ENCODE results near the gene HS1BP3. TPM values are rescaled to one million over a fixed set of nuclear protein-coding genes. Genes with fewer than 3 reads are reported as not detected.

HS1BP3 gene
- total and polyA plus RNA-seq, 2 of the 13 experiments (the other 11 are each of a cell fraction or from before 2014, with no cell fraction given), result 15.2 to 22.0 TPM

- TF ChIP-seq CCDC6 (CRISPR knock-in tag; IDR thresholded peaks at IDR 0.05) (no peak), ZBTB38 (CRISPR knock-in tag; IDR thresholded peaks at IDR 0.05) (peak; percentile 87; the same call in 1 of the 2 replicates), RFX3 (CRISPR knock-in tag; IDR thresholded peaks at IDR 0.05) (no peak), ZMAT5 (CRISPR knock-in tag; IDR thresholded peaks at IDR 0.05; ENCODE audit: borderline replicate concordance, low read depth) (no peak), RXRB (CRISPR knock-in tag; IDR thresholded peaks at IDR 0.05; ENCODE audit: borderline replicate concordance) (no peak; the same call in 1 of the 2 replicates), CEBPB (IDR thresholded peaks at IDR 0.05; ENCODE audit: borderline replicate concordance, low read depth, low read length) (no peak), MAFK (conservative IDR thresholded peaks at IDR 0.05 in 1 of 2, IDR thresholded peaks at IDR 0.05 in 1 of 2; ENCODE audit: low read length in 2 of 2) (no peak), MIER2 (CRISPR knock-in tag; IDR thresholded peaks at IDR 0.05) (no peak), PHF8 (CRISPR knock-in tag; IDR thresholded peaks at IDR 0.05) (no peak; the same call in 1 of the 2 replicates), REXO4 (CRISPR knock-in tag; IDR thresholded peaks at IDR 0.05; ENCODE audit: borderline replicate concordance) (no peak), ZNF644 (CRISPR knock-in tag; IDR thresholded peaks at IDR 0.05; ENCODE audit: low read depth) (0 out of 2 replicates have a peak, but pooled peaks have one; percentile 3), POGK (CRISPR knock-in tag; conservative IDR thresholded peaks at IDR 0.05) (peak; percentile 87; the same call in 1 of the 2 replicates), PAF1 (CRISPR knock-in tag; IDR thresholded peaks at IDR 0.05) (peak; percentile 95), ZNF34 (CRISPR knock-in tag; IDR thresholded peaks at IDR 0.05; ENCODE audit: borderline replicate concordance) (peak; percentile 96), SRSF1 (optimal IDR thresholded peaks at IDR 0.05; ENCODE audit: low read depth, low read length) (no peak), HNRNPUL1 (IDR thresholded peaks at IDR 0.05; ENCODE audit: low read depth, low read length) (no peak), MTA1 (CRISPR knock-in tag; IDR thresholded peaks at IDR 0.05; ENCODE audit: borderline replicate concordance) (peak; percentile 57; the same call in 1 of the 2 replicates), ZZZ3 (CRISPR knock-in tag; IDR thresholded peaks at IDR 0.05; ENCODE audit: borderline replicate concordance) (no peak; the same call in 1 of the 2 replicates), HDAC6 (IDR thresholded peaks at IDR 0.05; ENCODE audit: low read depth, low read length) (no peak), ZNF430 (CRISPR knock-in tag; IDR thresholded peaks at IDR 0.05) (no peak), ZNF30 (CRISPR knock-in tag; IDR thresholded peaks at IDR 0.05) (no peak), ISX (CRISPR knock-in tag; conservative IDR thresholded peaks at IDR 0.05) (no peak; the same call in 1 of the 2 replicates), SP5 (CRISPR knock-in tag; IDR thresholded peaks at IDR 0.05; ENCODE audit: borderline replicate concordance, low read depth) (no peak), ZSCAN9 (CRISPR knock-in tag; IDR thresholded peaks at IDR 0.05; ENCODE audit: borderline replicate concordance) (no peak), ZNF24 (IDR thresholded peaks at IDR 0.05) (no peak), ZFP41 (CRISPR knock-in tag; IDR thresholded peaks at IDR 0.05; ENCODE audit: borderline replicate concordance) (0 out of 2 replicates have a peak, but pooled peaks have one; percentile 16), GRHL1 (CRISPR knock-in tag; conservative IDR thresholded peaks at IDR 0.05) (no peak), ZNF549 (CRISPR knock-in tag; IDR thresholded peaks at IDR 0.05) (no peak)
Observed at GRCh38 chr2:20585710-20586594, 64.9 kb downstream of the HS1BP3 start (continued).

All from HepG2 (cell line).